ENCODE results near the gene GPR152.
"Not testable (repeated sequence)": the region's sequence is repeated elsewhere in the genome, so short reads cannot be mapped to it uniquely, and the experiment has no call there.

GPR152 gene

GRCh38 chr11:67439321-67440228 is 13.0 kb downstream of the GPR152 start:
- peak; percentile 27 for DNase-seq (ENCODE audit: low read depth)

GRCh38 chr11:67438158-67438902 is 14.2 kb downstream of the GPR152 start:
- DNase-seq (ENCODE audit: low read depth) = no peak

- no peak for DNase-seq (ENCODE audit: low read depth)
Observed at GRCh38 chr11:67437809-67438157, 14.7 kb downstream of the GPR152 start.

- DNase-seq (ENCODE audit: low read depth) = no peak
Observed at GRCh38 chr11:67437082-67437808, 15.3 kb downstream of the GPR152 start, which contains the start of gene PTPRCAP. Gene PTPRCAP, minus strand, starts transcription at chr11:67437682. Its CDS starts 63 bp downstream, at chr11:67437619.

GRCh38 chr11:67436459-67437081 is 16.0 kb downstream of the GPR152 start:
- no peak for DNase-seq (ENCODE audit: low read depth)

- DNase-seq (ENCODE audit: low read depth) = no peak
Observed at GRCh38 chr11:67435727-67436458, 16.6 kb downstream of the GPR152 start.

GRCh38 chr11:67435031-67435726 is 17.4 kb downstream of the GPR152 start:
- DNase-seq (ENCODE audit: low read depth) = no peak

GRCh38 chr11:67434395-67434881 is 18.1 kb downstream of the GPR152 start:
- no peak for DNase-seq (ENCODE audit: low read depth)

- no peak for DNase-seq (ENCODE audit: low read depth)
Observed at GRCh38 chr11:67433536-67434394, 18.8 kb downstream of the GPR152 start.

- no peak for DNase-seq (ENCODE audit: low read depth)
Observed at GRCh38 chr11:67432655-67433349, 19.7 kb downstream of the GPR152 start.

- no peak for DNase-seq (ENCODE audit: low read depth)
Observed at GRCh38 chr11:67431346-67432249, 20.9 kb downstream of the GPR152 start.

GRCh38 chr11:67429722-67430121 is 22.8 kb downstream of the GPR152 start:
- no peak for DNase-seq (ENCODE audit: low read depth)

- DNase-seq (ENCODE audit: low read depth) = no peak
Observed at GRCh38 chr11:67429038-67429668, 23.4 kb downstream of the GPR152 start.

GRCh38 chr11:67428052-67429001 is 24.2 kb downstream of the GPR152 start, which contains the start of gene RPS6KB2:
Gene RPS6KB2, plus strand, starts transcription at chr11:67428494. Its CDS starts 52 bp downstream, at chr11:67428546.
- peak; percentile 98 for DNase-seq (ENCODE audit: low read depth)

GRCh38 chr11:67427364-67427859 is 25.1 kb downstream of the GPR152 start:
- not testable (repeated sequence) for DNase-seq (ENCODE audit: low read depth)
